Gastrocnemius medialis (tissue), 4 donors: ENCODE measurements around the gene MRPL19.

ENCODE experiments used
- POLR2A ChIP-seq, 2 donors: fragments of 450-650 bp; IDR thresholded peaks; one replicate each; pipeline ENCODE4 v1.6.1; 2017; ENCODE audit warnings: antibody characterized with exemption in 2 of 2, mild to moderate bottlenecking in 2 of 2, moderate library complexity in 2 of 2
- TF ChIP-seq, protein P1 (sequence below), 5 experiments: fragments of 450-650 bp in 3 of 5; fragments of 200-600 bp in 2 of 5; sonication (generic) in 2 of 5; IDR thresholded peaks in 4 of 5; conservative IDR thresholded peaks in 1 of 5; 1 replicate in 4 of 5; 2 replicates in 1 of 5; pipeline ENCODE4 v1.5.1; 2016 to 2019; ENCODE audit warnings: antibody characterized with exemption in 5 of 5, mild to moderate bottlenecking in 3 of 5, moderate library complexity in 3 of 5

DNA sequence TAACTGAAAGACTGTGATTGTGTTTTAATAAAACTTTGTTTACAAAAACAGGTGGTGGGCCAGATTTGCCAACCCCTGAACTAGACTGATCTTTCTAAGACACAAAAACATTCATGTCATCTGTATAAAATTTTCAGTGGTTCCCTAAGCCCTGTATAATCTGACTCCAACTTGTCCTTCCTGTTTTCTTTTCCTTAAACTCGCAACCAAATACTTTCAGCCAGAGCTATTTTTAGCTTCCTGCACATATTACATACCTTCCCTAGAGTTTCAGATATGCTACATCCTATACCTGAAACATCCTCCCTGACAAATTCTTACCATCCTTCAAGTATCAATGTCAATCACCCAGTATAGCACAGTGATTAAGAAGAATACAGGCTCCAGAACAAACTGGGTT lies 59.3 kb downstream of the MRPL19 start:
- TF ChIP-seq, protein P1, sequence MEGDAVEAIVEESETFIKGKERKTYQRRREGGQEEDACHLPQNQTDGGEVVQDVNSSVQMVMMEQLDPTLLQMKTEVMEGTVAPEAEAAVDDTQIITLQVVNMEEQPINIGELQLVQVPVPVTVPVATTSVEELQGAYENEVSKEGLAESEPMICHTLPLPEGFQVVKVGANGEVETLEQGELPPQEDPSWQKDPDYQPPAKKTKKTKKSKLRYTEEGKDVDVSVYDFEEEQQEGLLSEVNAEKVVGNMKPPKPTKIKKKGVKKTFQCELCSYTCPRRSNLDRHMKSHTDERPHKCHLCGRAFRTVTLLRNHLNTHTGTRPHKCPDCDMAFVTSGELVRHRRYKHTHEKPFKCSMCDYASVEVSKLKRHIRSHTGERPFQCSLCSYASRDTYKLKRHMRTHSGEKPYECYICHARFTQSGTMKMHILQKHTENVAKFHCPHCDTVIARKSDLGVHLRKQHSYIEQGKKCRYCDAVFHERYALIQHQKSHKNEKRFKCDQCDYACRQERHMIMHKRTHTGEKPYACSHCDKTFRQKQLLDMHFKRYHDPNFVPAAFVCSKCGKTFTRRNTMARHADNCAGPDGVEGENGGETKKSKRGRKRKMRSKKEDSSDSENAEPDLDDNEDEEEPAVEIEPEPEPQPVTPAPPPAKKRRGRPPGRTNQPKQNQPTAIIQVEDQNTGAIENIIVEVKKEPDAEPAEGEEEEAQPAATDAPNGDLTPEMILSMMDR (IDR thresholded peaks at IDR 0.05 in 4 of 5, conservative IDR thresholded peaks at IDR 0.05 in 1 of 5): no peak
- no peak for TF ChIP-seq POLR2A (IDR thresholded peaks at IDR 0.05)
